CD4-positive, alpha-beta T cell treated with Interferon alpha-2 for 1 hour (primary cell): ENCODE data around the gene SLC12A8.

Experiments
- DNase-seq, 2 donors: peaks; one replicate each; pipeline ENCODE4 v3.0.0-alpha.2; 2020 to 2022

Gene SLC12A8

GRCh38 chr3:125212509-125213363, at the start of gene SLC12A8:
Gene SLC12A8 (minus strand): TSS chr3:125212748. CDS start chr3:125211349, 1,399 bp downstream.
- no peak for DNase-seq

- DNase-seq = no peak
Observed at GRCh38 chr3:125262161-125262560, 49.6 kb upstream of the SLC12A8 start.

GRCh38 chr3:125261031-125261430, 48.5 kb upstream of the SLC12A8 start:
- no peak for DNase-seq

- no peak for DNase-seq
Observed at GRCh38 chr3:125260158-125260557, 47.6 kb upstream of the SLC12A8 start.

GRCh38 chr3:125257536-125257935, 45.0 kb upstream of the SLC12A8 start:
- no peak for DNase-seq

GRCh38 chr3:125256675-125257074, 44.1 kb upstream of the SLC12A8 start:
- DNase-seq = no peak

GRCh38 chr3:125250973-125251372, 38.4 kb upstream of the SLC12A8 start:
- DNase-seq = no peak

- no peak for DNase-seq
Observed at GRCh38 chr3:125246237-125246636, 33.7 kb upstream of the SLC12A8 start.

- no peak for DNase-seq
Observed at GRCh38 chr3:125245521-125245920, 33.0 kb upstream of the SLC12A8 start.

GRCh38 chr3:125240496-125240895, 27.9 kb upstream of the SLC12A8 start:
- DNase-seq = no peak

GRCh38 chr3:125239266-125239665, 26.7 kb upstream of the SLC12A8 start:
- no peak for DNase-seq

GRCh38 chr3:125238759-125239158, 26.2 kb upstream of the SLC12A8 start:
- DNase-seq = no peak

GRCh38 chr3:125236331-125236903, 23.9 kb upstream of the SLC12A8 start:
- DNase-seq = no peak

GRCh38 chr3:125234831-125235230, 22.3 kb upstream of the SLC12A8 start:
- no peak for DNase-seq

GRCh38 chr3:125232401-125232800, 19.9 kb upstream of the SLC12A8 start:
- no peak for DNase-seq

- no peak for DNase-seq
Observed at GRCh38 chr3:125231895-125232294, 19.3 kb upstream of the SLC12A8 start.

- DNase-seq = no peak
Observed at GRCh38 chr3:125229707-125230106, 17.2 kb upstream of the SLC12A8 start.

- DNase-seq = no peak
Observed at GRCh38 chr3:125229168-125229567, 16.6 kb upstream of the SLC12A8 start.

GRCh38 chr3:125221831-125222230, 9.3 kb upstream of the SLC12A8 start:
- DNase-seq = no peak

GRCh38 chr3:125220727-125221429, 8.3 kb upstream of the SLC12A8 start:
- no peak for DNase-seq

- DNase-seq = no peak
Observed at GRCh38 chr3:125220183-125220582, 7.6 kb upstream of the SLC12A8 start.

- no peak for DNase-seq
Observed at GRCh38 chr3:125219261-125219701, 6.7 kb upstream of the SLC12A8 start.

GRCh38 chr3:125214738-125215137, 2.2 kb upstream of the SLC12A8 start:
- DNase-seq = no peak
